K562 (cell line): ENCODE data around the gene MAP4K5. TPM values are rescaled to one million over a fixed set of nuclear protein-coding genes. Genes with fewer than 3 reads are reported as not detected.

ENCODE experiments used
- HSF4 ChIP-seq: fragments of 250-450 bp; sonication (Bioruptor Pico); IDR thresholded peaks from 2 replicates; pipeline ENCODE4 v2.1.2; 2022; ENCODE audit warnings: mild to moderate bottlenecking, moderate library complexity, borderline replicate concordance
- U2AF1 ChIP-seq: fragments of 200-400 bp; formaldehyde crosslinking; optimal IDR thresholded peaks from 2 replicates; pipeline ENCODE3; 2017; ENCODE audit warnings: mild to moderate bottlenecking, low read depth, low read length, moderate library complexity
- ZBTB40 ChIP-seq, 2 experiments: fragments of 450-650 bp in 1 of 2; sonication (generic) in 1 of 2; formaldehyde crosslinking in 1 of 2; IDR thresholded peaks; 2 replicates each; pipeline versions ENCODE4 v1.7.1 to v1.9.0; 2016 to 2022; ENCODE audit warnings: inconsistent platforms in 1 of 2, mild to moderate bottlenecking in 1 of 2, missing genetic modification reagents in 1 of 2
- ZFX ChIP-seq: sonication (generic); formaldehyde crosslinking; IDR thresholded peaks from 2 replicates; pipeline ENCODE4 v1.8.0; 2022; ENCODE audit warnings: mild to moderate bottlenecking, missing genetic modification reagents, moderate library complexity
- polyA plus RNA-seq, 8 experiments: library from polyadenylated mRNA; depleted of rRNA in 4 of 8; stranded (reverse) in 5 of 8; unstranded in 3 of 8; fragments of >200 nt; fragmentation: Nextera tagmentation in 2 of 8; fragmentation: Illumina TruSeq in 1 of 8; extraction: Ambion mirVana in 2 of 8; extraction: Trizol in 1 of 8; gene quantifications; 2 replicates each; pipeline versions ENCODE4 v1.2.1 to v1.2.3, GENCODE V29; 2011 to 2014; ENCODE audit warnings: inconsistent platforms in 1 of 8, missing spikeins in 1 of 8
- total RNA-seq, 7 experiments: library from RNA; depleted of rRNA in 6 of 7; stranded (reverse); fragments of >200 nt in 6 of 7; fragmentation: Illumina TruSeq in 2 of 7; extraction: Trizol in 2 of 7; gene quantifications; 2 replicates each; pipeline versions ENCODE4 v1.2.1 to v1.2.3, GENCODE V29; 2011 to 2021; ENCODE audit warnings: low replicate concordance in 1 of 7

MAP4K5 gene
- total and polyA plus RNA-seq, 9 of the 15 experiments (the other 6 are each of a cell fraction or from before 2014, with no cell fraction given): 5.9 to 29.4 (median 18.0) TPM

- TF ChIP-seq ZBTB40 (IDR thresholded peaks at IDR 0.05) (no peak), ZBTB40 (CRISPR knock-in tag; IDR thresholded peaks at IDR 0.05) (no peak), HSF4 (CRISPR knock-in tag) (no peak), ZFX (peak; percentile 93), U2AF1 (peak; percentile 18)
- TF ChIP-seq, all 486 proteins: peak for 27
Measured at GRCh38 chr14:50531595-50532501, 521 bp downstream of the MAP4K5 start (continued).
